Midbrain (tissue), 1 donor: ENCODE measurements around the gene TMEM145.
"Not testable (repeated sequence)": the region's sequence is repeated elsewhere in the genome, so short reads cannot be mapped to it uniquely, and the experiment has no call there.

Experiments
- DNase-seq: peaks from one replicate; lab custom pipeline; 2025; lab: John Stamatoyannopoulos, UW

Gene TMEM145

DNA sequence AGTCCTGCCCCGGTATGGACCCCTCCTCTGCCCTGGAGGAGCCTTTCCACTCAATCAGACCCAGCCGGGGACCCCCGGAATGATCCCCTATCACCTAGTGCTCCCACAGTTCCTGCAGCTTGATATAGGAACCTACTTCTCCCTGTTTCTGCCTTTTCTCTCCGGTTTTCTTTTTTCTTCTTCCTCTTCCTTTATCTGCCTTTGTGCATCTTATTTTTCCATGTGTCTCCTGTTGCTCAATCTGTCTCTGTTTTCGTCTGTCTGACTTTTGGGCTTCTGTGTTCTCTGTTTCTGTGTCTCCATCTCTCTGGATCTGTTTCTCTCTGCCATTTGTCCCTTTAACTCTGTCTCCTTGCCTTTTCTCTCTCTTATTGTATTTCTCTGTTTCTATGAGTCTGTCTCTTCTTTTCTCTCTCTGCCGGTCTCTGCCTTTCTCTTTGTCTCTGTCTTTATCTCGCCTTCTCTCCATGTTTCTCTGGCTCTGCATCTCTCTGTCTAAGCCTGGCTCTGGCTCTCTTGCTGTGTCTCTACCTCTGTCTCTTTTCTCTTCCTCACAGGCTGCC is 22.3 kb downstream of the TMEM145 start:
- no peak for DNase-seq

DNA sequence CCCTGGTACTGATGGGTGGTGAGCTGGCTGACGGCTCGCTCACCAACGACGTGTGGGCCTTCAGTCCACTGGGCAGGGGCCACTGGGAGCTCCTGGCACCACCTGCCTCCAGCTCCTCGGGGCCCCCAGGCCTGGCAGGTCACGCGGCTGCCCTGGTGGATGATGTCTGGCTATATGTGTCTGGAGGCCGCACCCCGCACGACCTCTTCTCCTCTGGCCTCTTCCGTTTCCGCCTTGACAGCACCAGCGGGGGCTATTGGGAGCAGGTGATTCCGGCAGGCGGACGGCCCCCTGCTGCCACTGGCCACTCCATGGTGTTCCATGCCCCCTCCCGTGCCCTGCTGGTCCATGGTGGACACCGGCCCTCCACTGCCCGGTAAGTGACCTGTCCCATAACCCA is 22.9 kb downstream of the TMEM145 start:
- DNase-seq, result no peak

DNA sequence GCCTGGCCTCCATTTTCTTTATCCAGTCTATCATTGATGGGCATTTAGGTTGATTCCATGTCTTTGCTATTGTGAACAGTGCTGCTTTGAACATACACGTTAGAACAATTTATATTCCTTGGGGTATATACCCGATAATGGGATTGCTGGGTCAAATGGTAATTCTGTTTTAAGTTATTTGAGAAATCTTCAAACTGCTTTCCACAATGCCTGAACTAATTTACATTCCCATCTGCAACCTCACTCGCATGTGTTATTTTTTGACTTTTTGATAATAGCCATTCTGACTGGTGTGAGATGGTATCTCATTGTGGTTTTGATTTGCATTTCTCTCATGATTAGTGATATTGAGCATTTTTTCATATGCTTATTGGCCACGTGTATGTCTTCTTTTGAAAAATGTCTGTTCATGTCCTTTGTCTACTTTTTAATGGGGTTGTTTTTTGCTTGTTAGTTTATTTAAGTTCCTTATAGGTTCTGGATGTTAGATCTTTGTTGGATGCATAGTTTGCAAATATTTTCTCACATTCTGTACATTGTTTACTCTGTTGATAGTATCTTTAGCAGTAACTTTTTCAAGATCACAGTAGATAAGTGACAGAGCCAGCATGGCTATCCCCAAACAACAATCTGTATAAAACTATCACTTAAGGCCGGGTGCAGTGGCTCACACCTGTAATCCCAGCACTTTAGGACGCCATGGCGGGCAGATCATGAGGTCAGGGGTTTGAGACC is 26.2 kb downstream of the TMEM145 start:
- not testable (repeated sequence) for DNase-seq

DNA sequence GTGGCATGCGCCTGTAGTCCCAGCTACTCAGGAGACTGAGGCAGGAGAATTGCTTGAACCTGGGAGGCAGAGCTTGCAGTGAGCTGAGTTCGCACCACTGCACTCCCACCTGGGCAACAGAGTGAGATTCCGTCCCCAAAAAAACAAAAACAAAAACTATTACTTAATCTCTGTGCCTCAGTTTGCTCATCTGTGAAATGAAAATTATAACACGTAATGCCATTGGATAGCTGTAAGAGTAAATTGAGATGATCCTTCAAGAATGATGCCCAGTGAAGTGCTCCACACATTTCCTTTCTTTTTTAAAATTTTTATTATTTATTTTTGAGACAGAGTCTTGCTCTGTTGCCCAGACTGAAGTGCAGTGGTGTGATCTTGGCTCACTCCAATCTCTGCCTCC is 26.8 kb downstream of the TMEM145 start:
- not testable (repeated sequence) for DNase-seq

DNA sequence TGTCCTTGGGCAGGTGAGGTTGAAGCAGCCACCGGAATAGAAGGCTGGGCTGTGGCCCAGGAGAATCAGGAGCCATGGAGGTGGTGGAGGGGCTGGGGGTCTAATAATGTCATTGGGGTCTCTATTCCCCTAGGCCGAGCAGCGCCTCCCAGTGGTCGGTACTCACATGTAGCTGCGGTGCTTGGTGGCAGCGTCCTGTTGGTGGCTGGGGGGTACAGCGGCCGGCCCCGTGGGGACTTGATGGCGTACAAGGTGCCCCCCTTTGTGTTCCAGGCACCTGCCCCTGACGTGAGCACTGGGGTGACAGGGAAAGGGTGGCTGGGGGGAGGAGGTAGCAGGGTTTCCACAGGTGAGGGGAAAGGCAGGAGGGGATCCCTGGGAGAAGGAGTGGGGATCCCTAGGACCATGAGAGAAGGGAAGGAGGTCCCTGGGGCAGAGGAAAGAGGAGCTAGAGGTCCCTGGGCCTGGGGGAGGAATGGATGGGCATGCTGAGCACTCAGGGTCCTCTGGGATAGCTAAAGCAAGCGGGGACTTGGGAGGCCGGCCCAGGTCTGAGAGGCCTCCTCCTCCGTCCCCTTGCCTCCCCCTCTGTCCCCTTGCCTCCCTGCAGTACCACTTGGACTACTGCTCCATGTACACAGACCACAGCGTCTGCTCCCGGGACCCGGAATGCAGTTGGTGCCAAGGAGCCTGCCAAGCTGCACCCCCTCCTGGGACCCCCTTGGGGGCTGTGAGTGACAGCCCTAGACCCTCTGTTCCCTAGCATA is 30.4 kb downstream of the TMEM145 start:
- no peak for DNase-seq

DNA sequence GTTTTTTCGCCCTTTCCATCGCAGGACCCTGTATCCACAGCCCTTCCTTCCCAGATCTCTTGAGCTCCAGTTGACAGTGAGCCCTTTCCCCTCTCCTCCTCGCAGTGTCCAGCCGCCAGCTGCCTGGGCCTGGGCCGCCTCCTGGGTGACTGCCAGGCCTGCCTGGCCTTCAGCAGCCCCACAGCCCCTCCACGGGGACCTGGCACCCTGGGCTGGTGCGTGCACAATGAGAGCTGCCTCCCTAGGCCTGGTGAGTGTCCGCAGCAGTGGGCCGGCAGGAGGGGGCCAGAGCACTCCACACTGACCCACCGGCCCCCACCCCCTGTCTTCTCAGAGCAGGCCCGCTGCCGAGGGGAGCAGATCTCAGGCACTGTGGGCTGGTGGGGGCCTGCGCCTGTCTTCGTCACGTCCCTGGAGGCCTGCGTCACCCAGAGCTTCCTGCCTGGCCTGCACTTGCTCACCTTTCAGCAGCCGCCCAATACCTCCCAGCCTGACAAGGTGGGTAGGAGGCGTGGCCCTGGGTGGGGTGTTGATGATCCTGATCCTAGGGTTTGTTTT is 31.3 kb downstream of the TMEM145 start:
- DNase-seq, result no peak

DNA sequence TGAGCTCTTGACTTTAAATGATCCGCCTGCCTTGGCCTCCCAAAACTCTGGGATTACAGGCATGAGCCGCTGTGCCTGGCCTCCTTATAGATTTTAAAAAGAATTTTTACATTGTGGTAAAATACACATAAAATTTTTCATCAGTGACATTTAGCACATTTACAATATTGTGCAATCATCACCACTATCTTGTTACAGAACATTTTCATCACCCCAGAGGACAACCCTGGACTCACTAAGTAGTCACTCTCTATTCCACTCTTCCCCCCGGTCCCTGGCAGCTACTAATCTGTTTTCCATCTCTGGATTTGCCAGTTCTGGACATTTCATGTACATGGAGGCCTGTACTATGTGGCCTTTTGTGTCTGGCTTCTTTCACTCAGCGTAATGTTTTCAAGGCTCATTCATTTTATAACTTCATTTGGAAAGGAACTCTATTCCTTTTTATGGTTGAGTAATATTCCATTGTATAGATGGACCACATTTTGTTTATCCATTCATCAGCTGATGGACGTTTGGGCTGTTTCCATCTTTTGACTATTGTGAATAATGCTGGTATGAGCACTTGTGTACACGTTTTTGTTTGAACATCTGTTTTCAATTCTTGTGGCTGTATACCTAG is 32.2 kb downstream of the TMEM145 start:
- DNase-seq, result no peak

DNA sequence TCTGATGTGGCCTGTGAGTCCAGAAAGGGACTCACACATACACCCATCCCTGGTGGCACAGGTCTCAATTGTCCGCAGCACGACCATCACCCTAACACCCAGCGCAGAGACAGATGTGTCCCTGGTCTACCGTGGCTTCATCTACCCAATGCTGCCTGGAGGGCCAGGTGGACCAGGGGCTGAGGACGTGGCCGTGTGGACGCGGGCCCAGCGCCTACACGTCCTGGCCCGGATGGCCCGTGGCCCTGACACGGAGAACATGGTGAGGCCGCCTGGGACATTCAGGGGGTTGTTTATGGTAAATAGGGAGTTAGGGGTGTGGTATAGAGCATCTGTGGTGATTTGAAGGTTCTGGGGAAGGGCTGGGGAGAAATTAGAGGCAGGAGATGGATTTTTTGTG is 35.1 kb downstream of the TMEM145 start:
- DNase-seq, result no peak

DNA sequence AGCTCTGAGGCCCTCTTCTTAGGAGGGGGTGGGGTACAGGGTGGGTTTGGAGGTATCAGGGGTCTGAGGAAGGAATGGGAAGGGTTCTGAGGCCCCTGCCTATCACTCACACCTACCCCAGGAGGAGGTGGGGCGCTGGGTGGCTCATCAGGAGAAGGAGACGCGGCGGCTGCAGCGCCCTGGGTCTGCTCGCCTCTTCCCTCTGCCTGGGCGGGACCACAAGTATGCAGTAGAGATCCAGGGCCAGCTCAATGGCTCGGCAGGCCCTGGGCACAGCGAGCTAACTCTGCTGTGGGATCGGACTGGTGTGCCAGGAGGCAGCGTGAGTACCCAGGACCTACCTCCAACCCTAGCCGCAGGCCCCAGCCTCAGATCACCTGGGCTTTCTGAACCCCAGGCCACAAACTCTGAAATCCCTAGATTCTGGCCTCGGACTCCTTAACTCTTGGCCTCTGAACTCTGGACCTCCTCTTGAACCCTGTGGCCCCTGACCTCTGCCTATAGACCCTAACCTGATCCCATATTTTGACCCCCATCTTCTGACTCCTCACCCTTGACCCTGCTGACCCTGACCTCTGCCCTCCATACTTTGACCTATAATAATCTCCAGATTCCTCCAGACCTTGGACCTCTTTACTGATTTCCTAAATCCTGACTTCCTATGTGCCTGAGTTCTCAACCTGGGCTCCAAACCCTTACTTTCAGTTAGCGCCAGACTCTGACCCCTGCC is 36.4 kb downstream of the TMEM145 start:
- no peak for DNase-seq

DNA sequence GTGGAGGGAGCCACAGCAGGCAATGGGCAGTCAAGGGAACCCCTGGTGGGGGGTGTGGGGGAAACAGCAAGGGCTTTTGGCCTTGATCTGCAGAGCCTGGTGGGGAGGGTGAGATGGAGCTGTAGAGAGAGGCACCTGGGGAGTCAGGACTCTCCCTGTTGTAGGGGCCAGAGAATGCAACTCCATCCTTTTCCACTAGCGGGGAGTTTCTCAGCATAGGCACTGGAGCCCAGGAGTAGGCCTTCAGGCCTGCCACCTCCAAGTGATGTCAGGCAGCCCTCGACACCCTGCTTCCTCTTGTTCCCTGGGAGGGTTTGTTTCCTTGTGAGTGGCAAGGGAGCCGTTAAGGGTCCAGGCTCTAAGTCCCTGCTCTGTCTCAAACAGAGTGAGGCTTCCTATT is 37.3 kb downstream of the TMEM145 start:
- no peak for DNase-seq

DNA sequence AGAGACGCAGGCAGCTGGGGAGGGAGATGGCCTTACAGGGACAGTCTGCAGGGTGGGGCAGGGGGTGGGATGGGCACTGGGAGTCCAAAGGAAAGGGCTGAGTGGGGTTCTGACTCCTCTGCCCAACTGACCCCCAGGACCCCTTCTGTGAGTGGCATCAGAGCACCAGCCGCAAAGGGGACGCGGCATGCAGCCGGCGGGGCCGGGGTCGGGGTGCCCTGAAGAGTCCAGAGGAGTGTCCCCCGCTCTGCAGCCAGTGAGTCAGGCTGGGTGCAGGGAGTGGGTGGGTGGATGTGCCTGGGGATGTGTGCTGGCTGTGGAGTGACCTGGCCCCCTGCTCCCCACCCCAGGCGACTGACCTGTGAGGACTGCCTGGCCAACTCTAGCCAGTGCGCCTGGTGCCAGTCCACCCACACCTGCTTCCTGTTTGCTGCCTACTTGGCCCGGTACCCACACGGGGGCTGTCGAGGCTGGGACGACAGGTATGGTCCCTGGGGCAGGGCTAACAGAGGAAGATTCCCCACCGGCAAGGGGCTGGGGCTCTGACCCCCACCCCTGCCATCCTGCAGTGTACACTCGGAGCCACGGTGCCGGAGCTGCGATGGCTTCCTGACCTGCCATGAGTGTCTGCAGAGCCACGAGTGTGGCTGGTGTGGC is 38.1 kb downstream of the TMEM145 start:
- no peak for DNase-seq

DNA sequence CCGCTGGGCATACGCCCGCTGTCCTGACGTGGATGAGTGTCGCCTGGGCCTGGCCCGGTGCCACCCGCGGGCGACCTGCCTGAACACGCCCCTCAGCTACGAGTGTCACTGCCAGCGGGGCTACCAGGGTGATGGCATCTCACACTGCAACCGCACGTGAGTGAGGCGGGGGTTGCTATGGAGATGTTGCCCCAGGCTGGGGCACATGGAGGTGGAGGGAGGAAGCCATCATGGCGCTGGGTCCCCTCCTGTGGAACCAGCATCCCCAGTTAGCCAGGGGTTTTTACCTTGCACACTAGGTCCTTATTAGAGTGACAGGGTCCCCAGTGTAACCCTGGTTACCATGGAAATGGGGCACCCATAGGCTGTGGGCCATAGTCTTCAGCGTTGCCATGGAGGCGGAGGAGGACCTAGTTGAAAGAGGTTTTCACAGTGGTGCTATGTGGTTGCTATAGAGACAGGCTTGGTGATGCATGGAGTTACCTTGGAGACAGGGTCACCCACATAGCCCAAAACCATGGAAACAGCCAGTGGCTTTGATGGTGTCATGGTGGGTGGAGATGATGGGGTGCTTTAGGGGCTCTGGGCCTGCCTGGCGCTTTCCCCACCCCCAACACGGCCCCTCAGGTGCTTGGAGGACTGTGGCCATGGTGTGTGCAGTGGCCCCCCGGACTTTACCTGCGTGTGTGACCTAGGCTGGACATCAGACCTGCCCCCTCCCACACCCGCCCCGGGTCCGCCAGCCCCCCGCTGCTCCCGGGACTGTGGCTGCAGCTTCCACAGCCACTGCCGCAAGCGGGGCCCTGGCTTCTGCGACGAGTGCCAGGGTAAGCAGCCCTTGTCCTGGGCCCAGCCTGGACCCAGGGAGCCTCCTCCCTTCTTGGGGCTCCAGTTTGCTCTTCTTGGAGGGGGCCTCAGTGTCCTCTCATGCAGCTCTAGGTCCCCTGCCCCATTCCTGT is 39.5 kb downstream of the TMEM145 start:
- DNase-seq, result peak; percentile 46

DNA sequence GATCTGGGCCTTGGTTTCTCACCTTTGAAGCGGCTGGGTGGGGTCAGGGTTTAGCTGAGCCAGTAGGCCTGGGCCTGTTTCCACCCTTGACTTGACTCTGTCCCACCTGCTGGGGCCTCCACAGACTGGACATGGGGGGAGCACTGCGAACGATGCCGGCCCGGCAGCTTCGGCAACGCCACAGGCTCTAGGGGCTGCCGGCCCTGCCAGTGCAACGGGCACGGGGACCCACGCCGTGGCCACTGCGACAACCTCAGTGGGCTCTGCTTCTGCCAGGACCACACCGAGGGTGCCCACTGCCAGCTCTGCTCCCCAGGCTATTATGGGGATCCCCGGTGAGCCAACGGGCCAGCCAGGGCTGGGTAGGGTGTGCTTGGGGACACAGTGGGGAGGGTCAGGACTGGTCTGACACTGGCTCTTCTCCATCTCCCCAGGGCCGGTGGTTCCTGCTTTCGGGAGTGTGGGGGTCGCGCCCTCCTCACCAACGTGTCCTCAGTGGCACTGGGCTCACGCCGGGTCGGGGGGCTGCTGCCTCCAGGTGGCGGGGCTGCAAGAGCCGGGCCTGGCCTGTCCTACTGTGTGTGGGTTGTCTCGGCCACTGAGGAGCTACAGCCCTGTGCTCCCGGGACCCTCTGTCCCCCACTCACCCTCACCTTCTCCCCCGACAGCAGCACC is 40.4 kb downstream of the TMEM145 start:
- DNase-seq, result no peak

DNA sequence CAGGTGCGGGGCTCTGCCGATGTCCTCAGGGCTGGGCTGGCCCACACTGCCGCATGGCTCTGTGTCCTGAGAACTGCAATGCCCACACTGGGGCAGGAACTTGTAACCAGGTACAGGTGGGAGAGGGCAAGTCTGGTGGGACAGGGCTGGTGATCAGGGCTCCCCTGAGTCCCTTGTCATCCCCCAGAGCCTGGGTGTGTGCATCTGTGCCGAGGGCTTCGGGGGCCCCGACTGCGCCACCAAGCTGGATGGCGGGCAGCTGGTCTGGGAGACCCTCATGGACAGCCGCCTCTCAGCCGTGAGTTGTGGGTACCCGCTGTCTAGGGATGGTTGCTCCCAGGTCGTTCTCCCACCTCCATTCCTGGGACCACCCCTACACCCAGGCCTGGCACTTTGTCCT is 42.8 kb downstream of the TMEM145 start:
- no peak for DNase-seq

DNA sequence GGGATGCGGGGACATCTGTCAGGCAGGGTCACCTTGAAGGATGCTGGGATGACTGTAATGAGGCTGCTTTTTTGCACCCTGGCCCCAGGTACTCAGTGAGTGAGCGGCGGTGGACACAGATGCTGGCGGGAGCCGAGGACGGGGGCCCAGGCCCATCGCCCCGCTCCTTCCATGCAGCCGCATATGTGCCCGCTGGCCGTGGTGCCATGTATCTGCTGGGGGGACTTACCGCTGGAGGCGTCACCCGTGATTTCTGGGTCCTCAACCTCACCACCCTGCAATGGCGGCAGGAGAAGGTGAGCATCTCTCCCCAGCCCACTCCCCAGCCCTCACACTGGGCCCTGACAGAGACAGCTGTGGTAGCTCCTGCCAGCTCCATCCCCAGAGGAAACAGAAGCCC is 43.6 kb downstream of the TMEM145 start:
- DNase-seq, result no peak

DNA sequence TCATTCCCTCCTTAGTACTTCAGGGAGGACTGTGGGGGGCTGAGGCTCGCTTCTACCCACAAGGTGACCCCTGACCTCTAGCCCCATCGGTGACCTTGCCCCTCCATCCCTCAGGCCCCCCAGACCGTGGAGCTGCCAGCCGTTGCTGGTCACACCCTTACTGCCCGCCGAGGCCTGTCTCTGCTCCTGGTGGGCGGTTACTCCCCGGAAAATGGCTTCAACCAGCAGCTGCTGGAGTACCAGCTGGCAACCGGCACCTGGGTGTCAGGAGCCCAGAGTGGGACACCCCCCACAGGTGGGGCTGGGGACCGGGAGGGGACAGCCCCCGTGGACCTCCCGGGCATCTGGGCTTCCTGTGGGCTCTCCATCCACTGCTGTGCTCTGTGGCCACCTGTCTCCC is 44.2 kb downstream of the TMEM145 start:
- no peak for DNase-seq

DNA sequence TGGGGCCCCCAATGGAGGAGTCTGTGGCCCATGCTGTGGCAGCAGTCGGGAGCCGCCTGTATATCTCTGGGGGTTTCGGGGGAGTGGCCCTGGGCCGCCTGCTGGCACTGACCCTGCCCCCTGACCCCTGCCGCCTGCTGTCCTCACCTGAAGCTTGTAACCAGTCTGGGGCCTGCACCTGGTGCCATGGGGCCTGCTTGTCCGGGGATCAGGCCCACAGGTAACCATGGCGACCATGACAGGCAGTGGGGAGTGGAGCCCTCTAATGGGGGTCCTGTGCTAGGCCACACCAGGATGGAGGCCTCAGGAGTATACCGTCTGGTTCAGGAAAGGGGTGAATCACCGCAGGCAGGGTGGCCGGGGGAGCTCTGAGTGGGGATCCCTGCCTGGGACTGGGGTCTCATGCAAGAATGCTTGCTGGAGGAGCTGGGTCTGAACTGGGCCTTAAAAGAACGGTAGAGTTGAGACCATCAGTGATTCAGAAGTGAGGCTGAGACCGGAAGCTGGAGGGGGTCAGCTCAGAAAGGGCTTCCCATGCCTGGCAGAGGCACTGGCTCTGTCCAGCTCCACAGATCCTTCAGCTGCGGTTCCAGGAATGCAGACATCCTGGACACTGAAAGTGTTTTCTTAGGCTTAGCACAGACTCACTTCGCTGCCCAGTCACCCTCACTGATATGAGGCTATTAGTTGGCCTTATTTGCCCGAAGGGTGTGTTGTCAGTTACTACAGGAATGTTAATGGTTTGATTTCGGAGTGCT is 47.9 kb downstream of the TMEM145 start:
- DNase-seq, result no peak

DNA sequence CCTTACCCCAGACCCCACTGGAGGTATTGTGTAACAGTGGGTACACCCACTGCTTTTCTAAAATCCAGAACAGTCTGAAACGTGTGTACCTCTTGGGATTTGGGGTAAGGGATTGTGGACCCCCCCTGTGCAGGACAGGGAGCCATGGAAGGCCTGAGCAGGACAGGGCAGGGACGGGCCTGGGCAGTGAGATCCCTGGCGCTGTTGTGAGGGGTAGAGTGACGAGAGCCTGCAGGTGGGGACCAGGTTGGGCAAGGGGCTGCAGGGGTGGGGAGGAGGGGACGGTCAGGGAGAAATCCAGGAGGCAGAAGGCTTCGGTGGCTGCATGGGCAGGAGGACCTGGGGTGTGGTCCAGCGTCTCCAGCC is 48.4 kb downstream of the TMEM145 start:
- no peak for DNase-seq

DNA sequence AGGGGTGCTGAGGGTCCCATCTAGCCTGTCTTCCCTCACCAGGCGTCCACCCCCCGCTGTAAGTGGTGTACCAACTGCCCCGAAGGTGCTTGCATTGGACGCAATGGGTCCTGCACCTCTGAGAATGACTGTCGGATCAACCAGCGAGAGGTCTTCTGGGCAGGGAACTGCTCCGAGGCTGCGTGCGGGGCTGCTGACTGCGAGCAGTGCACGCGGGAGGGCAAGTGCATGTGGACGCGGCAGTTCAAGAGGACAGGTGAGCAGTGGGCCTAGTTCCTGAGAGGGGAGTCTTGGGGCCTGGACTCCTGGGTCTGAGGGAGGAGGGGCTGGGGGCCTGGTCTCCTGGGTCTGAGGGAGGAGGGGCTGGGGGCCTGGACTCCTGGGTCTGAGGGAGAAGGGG is 49.2 kb downstream of the TMEM145 start:
- no peak for DNase-seq
